ENCODE measurements around the gene PCDHGA12. TPM values are rescaled to one million over a fixed set of nuclear protein-coding genes. Genes with fewer than 3 reads are reported as not detected.

The PCDHGA12 gene
- total RNA-seq = 9.2 and 13.7 TPM in 2 replicates
- polyA plus RNA-seq = 11.9 and 14.1 TPM in 2 replicates
- 18.6 and 21.1 TPM in 2 replicates for polyA plus RNA-seq (2012)
- polyA minus RNA-seq (ENCODE audit: low replicate concordance) = 16.6 and 20.2 TPM in 2 replicates

GRCh38 chr5:141430332-141431113 is at the start of gene PCDHGA12:
Gene PCDHGA12 (plus strand): TSS chr5:141430507. CDS start chr5:141430760, 253 bp downstream.
- H4K20me1 ChIP-seq (ENCODE audit: control insufficient read depth, extremely low read depth, insufficient read depth, low read length) = no peaks in the 10 kb centered on the region
- TF ChIP-seq CTCF (conservative IDR thresholded peaks at IDR 0.05 in 1 of 2, IDR thresholded peaks at IDR 0.05 in 1 of 2; ENCODE audit: low read depth in 1 of 2, low read length in 2 of 2) = peak; percentile 69 to 72
- TF ChIP-seq EZH2 (IDR thresholded peaks at IDR 0.05; ENCODE audit: low read length, missing control alignments) = no peak
- H3K27me3 ChIP-seq (ENCODE audit: control insufficient read depth, insufficient read depth, low read length) = no peaks in the 10 kb centered on the region
- H3K4me3 ChIP-seq (replicated peaks in 1 of 4; ENCODE audit: control extremely low read depth in 1 of 4, insufficient read depth in 1 of 4, low read depth in 3 of 4, low read length in 4 of 4) = peak within 1 kb of the TSS; percentile 15 to 58 (median 44)
- H3K4me1 ChIP-seq (ENCODE audit: control insufficient read depth, extremely low read depth, insufficient read depth, low read length) = no peaks in the 10 kb centered on the region
- H3K4me2 ChIP-seq (ENCODE audit: extremely low read depth, insufficient read depth, low read length) = peak within 1 kb of the TSS; percentile 61
- peak; percentile 82 to 94 for DNase-seq (ENCODE audit: low read depth in 2 of 2)
- H3K36me3 ChIP-seq (ENCODE audit: control insufficient read depth, insufficient read depth, low read length) = peaks cover 2% of the 10 kb centered on the region
- H3K9ac ChIP-seq (ENCODE audit: insufficient read depth, low read length) = peak within 1 kb of the TSS; percentile 44
- peak within 1 kb of the TSS; percentile 6 for H2AFZ ChIP-seq (ENCODE audit: low read length)
- H3K9me3 ChIP-seq (ENCODE audit: control insufficient read depth, insufficient read depth, low read depth, low read length) = peaks cover 8% of the 10 kb centered on the region
- peaks cover 2% of the 10 kb centered on the region for H3K79me2 ChIP-seq (ENCODE audit: control insufficient read depth, insufficient read depth, low read length)
- H3K27ac ChIP-seq (ENCODE audit: insufficient read depth, low read length) = peak within 1 kb of the TSS; percentile 59

- Histone ChIP-seq H3K36me3 (ENCODE audit: control insufficient read depth, insufficient read depth, low read length) (no peaks in the 10 kb centered on the region), H3K27ac (ENCODE audit: insufficient read depth, low read length) (no peak within 1 kb of the TSS), H4K20me1 (ENCODE audit: control insufficient read depth, extremely low read depth, insufficient read depth, low read length) (no peaks in the 10 kb centered on the region), H3K79me2 (ENCODE audit: control insufficient read depth, insufficient read depth, low read length) (no peaks in the 10 kb centered on the region), H3K4me2 (ENCODE audit: extremely low read depth, insufficient read depth, low read length) (peak within 1 kb of the TSS; percentile 76), H3K4me3 (replicated peaks in 1 of 4; ENCODE audit: control extremely low read depth in 1 of 4, insufficient read depth in 1 of 4, low read depth in 3 of 4, low read length in 4 of 4) (peak within 1 kb of the TSS; percentile 62 to 76 (median 63)), H2AFZ (ENCODE audit: low read length) (peak within 1 kb of the TSS; percentile 67), H3K27me3 (ENCODE audit: control insufficient read depth, insufficient read depth, low read length) (no peaks in the 10 kb centered on the region), H3K4me1 (ENCODE audit: control insufficient read depth, extremely low read depth, insufficient read depth, low read length) (no peaks in the 10 kb centered on the region), H3K9me3 (ENCODE audit: control insufficient read depth, insufficient read depth, low read depth, low read length) (peaks cover 2% of the 10 kb centered on the region), H3K9ac (ENCODE audit: insufficient read depth, low read length) (no peak within 1 kb of the TSS)
- TF ChIP-seq EZH2 (IDR thresholded peaks at IDR 0.05; ENCODE audit: low read length, missing control alignments) (no peak), CTCF (conservative IDR thresholded peaks at IDR 0.05 in 1 of 2, IDR thresholded peaks at IDR 0.05 in 1 of 2; ENCODE audit: low read depth in 1 of 2, low read length in 2 of 2) (peak; percentile 51)
- DNase-seq (ENCODE audit: low read depth in 2 of 2) = peak; percentile 48 to 54
Observed at GRCh38 chr5:141382469-141383294, 47.6 kb upstream of the PCDHGA12 start, which contains the start of gene PCDHGA7. Gene PCDHGA7 (plus strand): TSS chr5:141382742. CDS start chr5:141382900, 158 bp downstream.

- Histone ChIP-seq H3K36me3 (ENCODE audit: control insufficient read depth, insufficient read depth, low read length) (no peaks in the 10 kb centered on the region), H4K20me1 (ENCODE audit: control insufficient read depth, extremely low read depth, insufficient read depth, low read length) (no peaks in the 10 kb centered on the region), H3K4me1 (ENCODE audit: control insufficient read depth, extremely low read depth, insufficient read depth, low read length) (no peaks in the 10 kb centered on the region), H3K79me2 (ENCODE audit: control insufficient read depth, insufficient read depth, low read length) (no peaks in the 10 kb centered on the region), H3K9me3 (ENCODE audit: control insufficient read depth, insufficient read depth, low read depth, low read length) (peaks cover 2% of the 10 kb centered on the region), H3K27me3 (ENCODE audit: control insufficient read depth, insufficient read depth, low read length) (no peaks in the 10 kb centered on the region), H3K4me3 (replicated peaks in 1 of 4; ENCODE audit: control extremely low read depth in 1 of 4, insufficient read depth in 1 of 4, low read depth in 3 of 4, low read length in 4 of 4) (peak overlapping the region; percentile 62 to 76 (median 63)), H3K4me2 (ENCODE audit: extremely low read depth, insufficient read depth, low read length) (peak overlapping the region; percentile 44), H2AFZ (ENCODE audit: low read length) (no peak overlapping the region), H3K27ac (ENCODE audit: insufficient read depth, low read length) (no peak overlapping the region), H3K9ac (ENCODE audit: insufficient read depth, low read length) (no peak overlapping the region)
- no peak for TF ChIP-seq EZH2 (IDR thresholded peaks at IDR 0.05; ENCODE audit: low read length, missing control alignments)
- no peak for TF ChIP-seq CTCF (conservative IDR thresholded peaks at IDR 0.05 in 1 of 2, IDR thresholded peaks at IDR 0.05 in 1 of 2; ENCODE audit: low read depth in 1 of 2, low read length in 2 of 2)
- DNase-seq (ENCODE audit: low read depth in 2 of 2) = no peak
Observed at GRCh38 chr5:141383345-141383744, 47.0 kb upstream of the PCDHGA12 start.

Data from fibroblast of lung (primary cell).